DND-41 (cell line): ENCODE measurements around the gene MACROD2.

Source experiments
- EZH2 ChIP-seq: IDR thresholded peaks from 3 replicates; pipeline ENCODE4 v1.6.1; 2012; ENCODE audit warnings: borderline replicate concordance, low read depth, mild to moderate bottlenecking, moderate library complexity, low read length, inconsistent platforms; ENCODE audit not compliant: severe bottlenecking
- TF ChIP-seq, protein P1 (sequence below): IDR thresholded peaks from 2 replicates; pipeline ENCODE4 v1.5.1; 2012; ENCODE audit warnings: borderline replicate concordance, low read length, moderate library complexity, mild to moderate bottlenecking; ENCODE audit not compliant: poor library complexity, severe bottlenecking; ENCODE audit errors: extremely low read depth

DNA sequence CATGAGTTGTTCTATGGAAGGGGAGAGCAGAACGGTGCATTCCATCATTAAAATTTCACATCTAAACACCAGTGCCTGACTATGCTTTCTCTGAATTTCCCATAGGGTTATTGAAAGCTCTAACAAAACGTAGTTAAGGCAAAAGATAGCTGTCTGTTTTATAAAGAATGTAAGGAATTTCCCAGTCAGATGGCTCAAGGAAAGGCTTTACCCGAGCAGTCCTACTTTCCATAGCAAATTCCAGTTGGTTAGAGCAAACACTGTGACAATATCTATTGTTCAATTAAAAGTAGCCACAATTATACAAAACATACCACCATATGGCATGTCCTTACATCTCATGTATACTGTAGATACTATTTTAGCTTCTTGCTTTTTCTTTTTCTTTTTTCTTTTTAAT, 1401.6 kb downstream of the MACROD2 start:
- TF ChIP-seq, protein P1, sequence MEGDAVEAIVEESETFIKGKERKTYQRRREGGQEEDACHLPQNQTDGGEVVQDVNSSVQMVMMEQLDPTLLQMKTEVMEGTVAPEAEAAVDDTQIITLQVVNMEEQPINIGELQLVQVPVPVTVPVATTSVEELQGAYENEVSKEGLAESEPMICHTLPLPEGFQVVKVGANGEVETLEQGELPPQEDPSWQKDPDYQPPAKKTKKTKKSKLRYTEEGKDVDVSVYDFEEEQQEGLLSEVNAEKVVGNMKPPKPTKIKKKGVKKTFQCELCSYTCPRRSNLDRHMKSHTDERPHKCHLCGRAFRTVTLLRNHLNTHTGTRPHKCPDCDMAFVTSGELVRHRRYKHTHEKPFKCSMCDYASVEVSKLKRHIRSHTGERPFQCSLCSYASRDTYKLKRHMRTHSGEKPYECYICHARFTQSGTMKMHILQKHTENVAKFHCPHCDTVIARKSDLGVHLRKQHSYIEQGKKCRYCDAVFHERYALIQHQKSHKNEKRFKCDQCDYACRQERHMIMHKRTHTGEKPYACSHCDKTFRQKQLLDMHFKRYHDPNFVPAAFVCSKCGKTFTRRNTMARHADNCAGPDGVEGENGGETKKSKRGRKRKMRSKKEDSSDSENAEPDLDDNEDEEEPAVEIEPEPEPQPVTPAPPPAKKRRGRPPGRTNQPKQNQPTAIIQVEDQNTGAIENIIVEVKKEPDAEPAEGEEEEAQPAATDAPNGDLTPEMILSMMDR = no peak
- TF ChIP-seq EZH2 = no peak
